ENCODE results near the gene MNT.

The MNT gene

DNA sequence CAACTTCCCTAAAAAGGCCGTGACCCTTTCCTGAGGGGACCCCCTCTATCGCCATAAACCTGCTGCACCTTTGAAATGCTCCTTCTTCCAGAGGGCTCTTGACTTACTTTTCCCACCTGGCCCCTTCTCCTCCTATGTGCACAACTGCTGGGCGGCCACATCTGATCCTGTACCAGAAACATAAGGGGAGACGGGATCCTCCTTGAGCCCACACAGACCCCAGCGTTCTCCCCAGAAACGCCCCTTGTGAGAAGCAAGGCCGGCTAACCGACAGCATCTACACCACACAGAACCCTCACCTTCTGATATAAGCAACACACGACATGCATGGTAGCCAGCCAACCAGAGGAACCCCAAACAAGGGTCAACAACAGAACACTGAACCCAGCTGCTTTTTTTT, 14.2 kb upstream of the MNT start:
- Mint-ChIP-seq H3K27me3 (ENCODE audit: low read depth) (no peaks in the 10 kb centered on the region), H3K36me3 (ENCODE audit: low read depth) (peaks cover 33% of the 10 kb centered on the region), H3K27ac (no peak overlapping the region), H3K4me3 (no peak overlapping the region), H3K9me3 (no peaks in the 10 kb centered on the region), H3K4me1 (no peaks in the 10 kb centered on the region)
- TF ChIP-seq, protein P1, sequence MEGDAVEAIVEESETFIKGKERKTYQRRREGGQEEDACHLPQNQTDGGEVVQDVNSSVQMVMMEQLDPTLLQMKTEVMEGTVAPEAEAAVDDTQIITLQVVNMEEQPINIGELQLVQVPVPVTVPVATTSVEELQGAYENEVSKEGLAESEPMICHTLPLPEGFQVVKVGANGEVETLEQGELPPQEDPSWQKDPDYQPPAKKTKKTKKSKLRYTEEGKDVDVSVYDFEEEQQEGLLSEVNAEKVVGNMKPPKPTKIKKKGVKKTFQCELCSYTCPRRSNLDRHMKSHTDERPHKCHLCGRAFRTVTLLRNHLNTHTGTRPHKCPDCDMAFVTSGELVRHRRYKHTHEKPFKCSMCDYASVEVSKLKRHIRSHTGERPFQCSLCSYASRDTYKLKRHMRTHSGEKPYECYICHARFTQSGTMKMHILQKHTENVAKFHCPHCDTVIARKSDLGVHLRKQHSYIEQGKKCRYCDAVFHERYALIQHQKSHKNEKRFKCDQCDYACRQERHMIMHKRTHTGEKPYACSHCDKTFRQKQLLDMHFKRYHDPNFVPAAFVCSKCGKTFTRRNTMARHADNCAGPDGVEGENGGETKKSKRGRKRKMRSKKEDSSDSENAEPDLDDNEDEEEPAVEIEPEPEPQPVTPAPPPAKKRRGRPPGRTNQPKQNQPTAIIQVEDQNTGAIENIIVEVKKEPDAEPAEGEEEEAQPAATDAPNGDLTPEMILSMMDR (IDR thresholded peaks at IDR 0.05; ENCODE audit: unreplicated experiment in 3 of 3), result no peak

DNA sequence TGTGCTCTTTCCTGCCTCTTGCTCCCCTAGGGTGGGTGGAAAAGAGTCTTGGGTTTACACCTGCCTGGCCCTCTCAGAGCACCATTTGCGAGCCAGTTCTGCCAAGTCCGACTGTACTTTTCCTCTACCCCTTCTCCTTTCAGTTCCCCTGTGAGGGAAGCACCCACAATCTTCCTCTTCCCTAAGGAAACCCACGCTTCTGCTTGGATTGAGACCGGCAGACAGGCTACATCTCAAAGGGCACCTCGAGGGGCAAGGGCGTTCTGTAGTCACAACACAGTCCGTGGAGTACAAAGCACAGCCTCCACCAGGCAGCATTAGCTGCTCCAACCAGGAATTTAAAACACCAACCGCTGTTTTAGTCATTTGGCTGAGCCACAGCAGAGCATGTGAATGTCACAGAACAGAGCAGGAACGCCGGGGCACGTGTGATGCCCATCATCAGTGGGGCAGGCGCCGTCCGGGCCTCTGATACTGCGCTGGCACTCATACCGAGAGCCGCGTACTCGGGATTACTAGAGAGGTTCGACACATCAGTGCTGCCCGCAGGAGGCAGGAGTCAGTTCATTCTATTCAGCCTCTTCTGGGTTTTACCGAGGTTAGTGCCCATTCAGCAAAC, 13.7 kb upstream of the MNT start:
- H3K27ac Mint-ChIP-seq, result no peak overlapping the region
- H3K27me3 Mint-ChIP-seq (ENCODE audit: low read depth), result no peaks in the 10 kb centered on the region
- TF ChIP-seq, protein P1 (IDR thresholded peaks at IDR 0.05; ENCODE audit: unreplicated experiment in 3 of 3), result no peak
- no peak overlapping the region for H3K4me3 Mint-ChIP-seq
- H3K4me1 Mint-ChIP-seq, result no peaks in the 10 kb centered on the region
- H3K9me3 Mint-ChIP-seq, result no peaks in the 10 kb centered on the region
- peaks cover 28% of the 10 kb centered on the region for H3K36me3 Mint-ChIP-seq (ENCODE audit: low read depth)

DNA sequence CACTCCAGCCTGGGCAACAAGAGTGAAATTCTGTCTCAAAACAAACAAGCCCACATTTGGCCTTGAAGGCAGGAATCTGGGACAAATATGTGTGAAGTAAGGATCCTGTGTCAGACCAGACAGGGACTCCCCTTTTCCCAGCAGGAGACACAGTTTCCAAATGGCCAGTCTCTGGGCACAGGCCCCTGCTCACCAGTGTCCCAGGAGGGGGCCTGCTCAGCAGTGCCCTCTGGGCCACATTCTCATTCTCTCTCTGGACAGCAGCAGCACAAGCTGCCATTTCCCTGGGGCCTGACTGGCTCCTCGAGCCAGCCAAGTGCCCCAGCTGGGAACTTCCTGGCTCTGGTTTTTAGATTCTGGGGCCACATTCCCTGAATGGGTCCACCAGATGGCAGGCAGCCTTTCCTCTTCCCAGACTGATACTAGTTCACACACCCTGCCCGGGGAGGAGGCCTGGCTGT, 11.7 kb upstream of the MNT start:
- H3K4me1 Mint-ChIP-seq, result no peaks in the 10 kb centered on the region
- no peaks in the 10 kb centered on the region for H3K9me3 Mint-ChIP-seq
- H3K4me3 Mint-ChIP-seq, result no peak overlapping the region
- H3K27ac Mint-ChIP-seq, result no peak overlapping the region
- H3K36me3 Mint-ChIP-seq (ENCODE audit: low read depth), result peaks cover 20% of the 10 kb centered on the region
- H3K27me3 Mint-ChIP-seq (ENCODE audit: low read depth), result no peaks in the 10 kb centered on the region
- TF ChIP-seq, protein P1 (IDR thresholded peaks at IDR 0.05; ENCODE audit: unreplicated experiment in 3 of 3), result no peak

DNA sequence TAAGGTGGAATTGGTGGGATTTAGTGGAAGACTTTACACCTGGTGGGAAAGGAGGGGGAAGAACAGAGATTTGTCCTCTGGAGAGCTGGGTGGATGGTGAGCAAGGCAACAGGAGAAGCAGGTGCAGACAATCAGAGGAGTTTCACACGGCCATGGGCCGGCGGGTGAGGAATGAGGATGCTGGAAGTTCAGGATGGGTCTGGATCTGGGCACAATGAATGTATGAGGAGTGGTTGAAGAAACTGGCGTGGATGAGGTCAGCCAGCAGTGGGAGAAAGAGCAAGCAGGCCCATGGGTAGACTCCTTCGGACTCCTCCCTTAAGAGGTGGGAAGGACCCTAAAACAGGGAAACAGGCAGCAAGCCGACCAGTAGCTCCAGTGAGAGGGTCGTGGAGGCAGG, 10.1 kb upstream of the MNT start:
- no peak overlapping the region for H3K4me3 Mint-ChIP-seq
- peaks cover 20% of the 10 kb centered on the region for H3K36me3 Mint-ChIP-seq (ENCODE audit: low read depth)
- peaks cover 10% of the 10 kb centered on the region for H3K4me1 Mint-ChIP-seq
- TF ChIP-seq, protein P1 (IDR thresholded peaks at IDR 0.05; ENCODE audit: unreplicated experiment in 3 of 3), result no peak
- no peak overlapping the region for H3K27ac Mint-ChIP-seq
- no peaks in the 10 kb centered on the region for H3K9me3 Mint-ChIP-seq
- H3K27me3 Mint-ChIP-seq (ENCODE audit: low read depth), result no peaks in the 10 kb centered on the region

DNA sequence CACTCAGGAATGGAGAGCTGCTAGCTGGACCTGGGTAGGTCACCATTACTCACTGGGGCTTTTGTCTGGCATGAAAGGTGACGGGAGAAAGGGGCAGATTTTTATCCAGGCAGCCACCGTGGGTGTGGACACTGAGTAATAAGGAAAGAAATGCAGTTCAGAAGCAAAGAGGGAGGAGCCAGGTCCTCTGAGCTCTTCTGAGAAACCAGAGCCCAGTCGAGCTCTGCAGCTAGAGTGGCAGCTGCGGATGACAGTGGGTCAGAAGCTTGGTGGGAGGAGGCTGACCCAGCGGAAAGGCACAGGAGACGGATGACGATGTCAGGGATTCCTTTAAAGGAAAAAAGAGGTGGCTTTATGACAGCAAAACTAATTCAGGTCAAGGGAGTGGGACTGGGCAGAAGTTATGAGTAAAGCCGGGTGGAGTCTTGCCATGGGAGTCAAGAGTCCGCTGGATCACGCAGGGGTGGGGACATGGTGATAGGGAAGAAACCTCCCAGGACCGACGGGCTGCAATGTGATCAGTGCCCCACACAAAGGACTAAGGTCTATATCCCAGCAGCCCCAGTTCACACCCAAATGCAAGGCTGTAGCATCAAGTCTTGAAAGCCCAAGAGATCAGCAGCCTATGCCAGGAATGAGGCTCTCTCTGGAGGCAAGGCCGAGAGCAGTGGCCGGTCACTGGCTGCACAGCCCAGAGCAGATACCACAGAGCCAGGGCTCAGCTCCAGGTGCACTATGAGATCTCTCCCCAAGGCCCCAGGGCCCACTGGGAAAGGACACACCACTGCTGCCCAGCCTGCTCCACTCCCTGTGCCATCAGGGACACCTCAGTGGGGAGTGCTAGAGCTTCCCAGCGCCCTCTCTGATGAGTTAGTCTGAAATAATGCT, 6.3 kb upstream of the MNT start:
- peak overlapping the region; percentile 7 to 18 (median 12) for H3K4me3 Mint-ChIP-seq
- H3K9me3 Mint-ChIP-seq, result no peaks in the 10 kb centered on the region

More for the DNA sequence above, 6.3 kb upstream of the MNT start:
- peaks cover 8% of the 10 kb centered on the region for H3K36me3 Mint-ChIP-seq (ENCODE audit: low read depth)
- peaks cover 19% of the 10 kb centered on the region for H3K4me1 Mint-ChIP-seq
- peak overlapping the region; percentile 29 to 85 (median 30) for H3K27ac Mint-ChIP-seq
- H3K27me3 Mint-ChIP-seq (ENCODE audit: low read depth), result no peaks in the 10 kb centered on the region
- TF ChIP-seq, protein P1 (IDR thresholded peaks at IDR 0.05; ENCODE audit: unreplicated experiment in 3 of 3), result no peak

All from nephron (organoid).